ENCODE measurements around the gene SVOP.

SVOP gene

DNA sequence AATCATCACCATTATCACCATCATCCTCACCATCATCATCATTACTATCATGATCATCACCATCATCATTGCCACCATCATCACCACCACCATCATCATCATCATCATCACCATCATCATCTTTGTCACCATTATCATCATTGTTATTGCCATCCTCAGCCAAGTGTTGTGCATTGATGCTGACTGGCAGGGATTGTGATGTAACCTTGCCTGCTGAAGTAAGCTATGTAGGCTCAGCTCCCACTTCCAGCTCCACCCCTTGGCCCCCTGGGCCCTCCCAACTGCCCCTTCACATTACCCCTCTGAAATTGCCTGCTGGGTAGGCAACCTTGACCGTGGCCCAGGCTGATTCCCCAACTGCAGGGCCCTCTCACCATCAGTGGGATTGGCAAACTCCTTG, 37.6 kb downstream of the SVOP start:
- TF ChIP-seq, protein P1, sequence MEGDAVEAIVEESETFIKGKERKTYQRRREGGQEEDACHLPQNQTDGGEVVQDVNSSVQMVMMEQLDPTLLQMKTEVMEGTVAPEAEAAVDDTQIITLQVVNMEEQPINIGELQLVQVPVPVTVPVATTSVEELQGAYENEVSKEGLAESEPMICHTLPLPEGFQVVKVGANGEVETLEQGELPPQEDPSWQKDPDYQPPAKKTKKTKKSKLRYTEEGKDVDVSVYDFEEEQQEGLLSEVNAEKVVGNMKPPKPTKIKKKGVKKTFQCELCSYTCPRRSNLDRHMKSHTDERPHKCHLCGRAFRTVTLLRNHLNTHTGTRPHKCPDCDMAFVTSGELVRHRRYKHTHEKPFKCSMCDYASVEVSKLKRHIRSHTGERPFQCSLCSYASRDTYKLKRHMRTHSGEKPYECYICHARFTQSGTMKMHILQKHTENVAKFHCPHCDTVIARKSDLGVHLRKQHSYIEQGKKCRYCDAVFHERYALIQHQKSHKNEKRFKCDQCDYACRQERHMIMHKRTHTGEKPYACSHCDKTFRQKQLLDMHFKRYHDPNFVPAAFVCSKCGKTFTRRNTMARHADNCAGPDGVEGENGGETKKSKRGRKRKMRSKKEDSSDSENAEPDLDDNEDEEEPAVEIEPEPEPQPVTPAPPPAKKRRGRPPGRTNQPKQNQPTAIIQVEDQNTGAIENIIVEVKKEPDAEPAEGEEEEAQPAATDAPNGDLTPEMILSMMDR (IDR thresholded peaks at IDR 0.05; ENCODE audit: low read depth, low read length, missing control alignments) = no peak
- DNase-seq (ENCODE audit: extremely low read depth, low read depth) = no peak
- no peak overlapping the region for H3K4me3 ChIP-seq (replicated peaks; ENCODE audit: low read depth, low read length)

GRCh38 chr12:108982621-108983219, 38.1 kb downstream of the SVOP start:
- no peak overlapping the region for H3K4me3 ChIP-seq (replicated peaks; ENCODE audit: low read depth, low read length)
- DNase-seq (ENCODE audit: extremely low read depth, low read depth) = no peak
- TF ChIP-seq, protein P1 (IDR thresholded peaks at IDR 0.05; ENCODE audit: low read depth, low read length, missing control alignments) = no peak

GRCh38 chr12:108981835-108982234, 39.0 kb downstream of the SVOP start:
- no peak for DNase-seq (ENCODE audit: extremely low read depth, low read depth)
- H3K4me3 ChIP-seq (replicated peaks; ENCODE audit: low read depth, low read length) = no peak overlapping the region
- TF ChIP-seq, protein P1 (IDR thresholded peaks at IDR 0.05; ENCODE audit: low read depth, low read length, missing control alignments) = no peak

GRCh38 chr12:108980831-108981618, 39.8 kb downstream of the SVOP start:
- TF ChIP-seq, protein P1 (IDR thresholded peaks at IDR 0.05; ENCODE audit: low read depth, low read length, missing control alignments) = no peak
- DNase-seq (ENCODE audit: extremely low read depth, low read depth) = no peak
- H3K4me3 ChIP-seq (replicated peaks; ENCODE audit: low read depth, low read length) = no peak overlapping the region

DNA sequence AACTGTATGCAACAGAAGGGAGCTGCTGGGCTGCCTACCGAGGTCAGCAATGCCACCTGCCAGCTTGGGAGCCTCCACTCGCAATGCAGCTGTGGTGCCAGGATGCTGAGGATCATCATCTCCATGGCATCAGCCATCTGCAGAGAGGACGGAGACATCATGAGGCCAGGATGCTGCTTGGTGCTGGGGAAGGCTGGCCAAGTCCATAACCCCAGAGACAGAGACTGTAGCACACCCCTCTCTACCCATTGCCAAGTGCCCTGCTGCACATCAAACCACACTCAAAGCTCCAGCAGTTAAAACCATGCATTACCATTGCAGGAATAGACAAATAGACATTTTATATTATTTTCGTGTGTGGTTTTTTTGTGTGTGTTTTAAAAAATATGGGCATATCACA, 43.5 kb downstream of the SVOP start:
- TF ChIP-seq, protein P1 (IDR thresholded peaks at IDR 0.05; ENCODE audit: low read depth, low read length, missing control alignments) = no peak
- DNase-seq (ENCODE audit: extremely low read depth, low read depth) = no peak
- H3K4me3 ChIP-seq (replicated peaks; ENCODE audit: low read depth, low read length) = no peak overlapping the region

GRCh38 chr12:108975024-108975593, 45.8 kb downstream of the SVOP start:
- no peak for DNase-seq (ENCODE audit: extremely low read depth, low read depth)
- TF ChIP-seq, protein P1 (IDR thresholded peaks at IDR 0.05; ENCODE audit: low read depth, low read length, missing control alignments) = no peak
- H3K4me3 ChIP-seq (replicated peaks; ENCODE audit: low read depth, low read length) = no peak overlapping the region
